Left ventricle myocardium inferior (tissue), 1 donor: ENCODE data around the gene SIGLEC9. TPM values are rescaled to one million over a fixed set of nuclear protein-coding genes. Genes with fewer than 3 reads are reported as not detected.

Experiments used
- DNase-seq: peaks from one replicate; pipeline ENCODE4 v3.0.0-alpha.2; 2020
- H3K27ac ChIP-seq: fragments of 200-600 bp; replicated peaks from 2 replicates; pipeline ENCODE4 v1.8.0; 2021
- H3K27me3 ChIP-seq: fragments of 200-600 bp; 2 replicates; pipeline ENCODE4 v1.8.0; 2021; ENCODE audit warnings: low read depth
- H3K36me3 ChIP-seq: fragments of 200-600 bp; 2 replicates; pipeline ENCODE4 v1.8.0; 2021
- H3K4me1 ChIP-seq: fragments of 200-600 bp; 2 replicates; pipeline ENCODE4 v1.8.0; 2021
- H3K4me3 ChIP-seq: fragments of 200-600 bp; 2 replicates; pipeline ENCODE4 v1.8.0; 2021; ENCODE audit warnings: mild to moderate bottlenecking, moderate library complexity
- H3K9me3 ChIP-seq: fragments of 200-600 bp; replicated peaks from 2 replicates; pipeline ENCODE4 v1.8.0; 2021
- intact Hi-C: fragments of 100-400 bp; cut with micrococcal nuclease; formaldehyde crosslinking; loops from one replicate; pipeline ENCODE4 v1.11.0; 2022
- total RNA-seq: library from RNA; stranded (reverse); fragmentation: NEBNext Ultra II Directional; extraction: Animal tissue kit (Norgen Biotek cat#: 25700); gene quantifications from one replicate; pipeline ENCODE4 v1.2.1, GENCODE V29; 2021
- TF ChIP-seq, protein P1 (sequence below): fragments of 200-600 bp; IDR thresholded peaks from 2 replicates; pipeline ENCODE4 v1.8.0; 2021; ENCODE audit warnings: antibody characterized with exemption, mild to moderate bottlenecking, borderline replicate concordance
- donor health status: DM: no; HTN: yes; CAD: no; lungs with severe emphysema.

The SIGLEC9 gene
- total RNA-seq, 1 donor from 2014 or later = 1.7 TPM

DNA sequence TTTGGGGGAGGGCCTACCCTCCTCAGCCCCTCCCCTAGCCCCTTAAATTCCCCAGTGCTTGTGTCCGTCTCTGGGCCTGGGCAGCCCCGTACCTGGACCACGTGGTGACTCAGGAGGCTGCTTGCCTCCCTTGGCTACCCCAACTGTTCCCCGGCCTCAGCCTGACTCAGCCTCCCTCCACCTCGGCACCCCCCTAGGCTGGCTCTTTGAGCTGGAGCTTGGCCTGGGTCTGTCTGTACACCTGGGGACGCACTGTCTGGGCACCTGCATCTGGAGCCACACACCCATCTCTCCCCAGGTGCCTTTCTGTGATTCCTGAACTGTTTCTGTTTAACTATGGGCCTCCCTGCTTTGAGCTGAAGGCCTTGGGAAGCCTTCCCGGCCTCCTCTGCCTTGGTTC, 40.2 kb upstream of the SIGLEC9 start:
- peaks cover 3% of the 10 kb centered on the region for H3K4me1 ChIP-seq
- TF ChIP-seq, protein P1, sequence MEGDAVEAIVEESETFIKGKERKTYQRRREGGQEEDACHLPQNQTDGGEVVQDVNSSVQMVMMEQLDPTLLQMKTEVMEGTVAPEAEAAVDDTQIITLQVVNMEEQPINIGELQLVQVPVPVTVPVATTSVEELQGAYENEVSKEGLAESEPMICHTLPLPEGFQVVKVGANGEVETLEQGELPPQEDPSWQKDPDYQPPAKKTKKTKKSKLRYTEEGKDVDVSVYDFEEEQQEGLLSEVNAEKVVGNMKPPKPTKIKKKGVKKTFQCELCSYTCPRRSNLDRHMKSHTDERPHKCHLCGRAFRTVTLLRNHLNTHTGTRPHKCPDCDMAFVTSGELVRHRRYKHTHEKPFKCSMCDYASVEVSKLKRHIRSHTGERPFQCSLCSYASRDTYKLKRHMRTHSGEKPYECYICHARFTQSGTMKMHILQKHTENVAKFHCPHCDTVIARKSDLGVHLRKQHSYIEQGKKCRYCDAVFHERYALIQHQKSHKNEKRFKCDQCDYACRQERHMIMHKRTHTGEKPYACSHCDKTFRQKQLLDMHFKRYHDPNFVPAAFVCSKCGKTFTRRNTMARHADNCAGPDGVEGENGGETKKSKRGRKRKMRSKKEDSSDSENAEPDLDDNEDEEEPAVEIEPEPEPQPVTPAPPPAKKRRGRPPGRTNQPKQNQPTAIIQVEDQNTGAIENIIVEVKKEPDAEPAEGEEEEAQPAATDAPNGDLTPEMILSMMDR = no peak
- intact Hi-C loops = no loop called here

DNA sequence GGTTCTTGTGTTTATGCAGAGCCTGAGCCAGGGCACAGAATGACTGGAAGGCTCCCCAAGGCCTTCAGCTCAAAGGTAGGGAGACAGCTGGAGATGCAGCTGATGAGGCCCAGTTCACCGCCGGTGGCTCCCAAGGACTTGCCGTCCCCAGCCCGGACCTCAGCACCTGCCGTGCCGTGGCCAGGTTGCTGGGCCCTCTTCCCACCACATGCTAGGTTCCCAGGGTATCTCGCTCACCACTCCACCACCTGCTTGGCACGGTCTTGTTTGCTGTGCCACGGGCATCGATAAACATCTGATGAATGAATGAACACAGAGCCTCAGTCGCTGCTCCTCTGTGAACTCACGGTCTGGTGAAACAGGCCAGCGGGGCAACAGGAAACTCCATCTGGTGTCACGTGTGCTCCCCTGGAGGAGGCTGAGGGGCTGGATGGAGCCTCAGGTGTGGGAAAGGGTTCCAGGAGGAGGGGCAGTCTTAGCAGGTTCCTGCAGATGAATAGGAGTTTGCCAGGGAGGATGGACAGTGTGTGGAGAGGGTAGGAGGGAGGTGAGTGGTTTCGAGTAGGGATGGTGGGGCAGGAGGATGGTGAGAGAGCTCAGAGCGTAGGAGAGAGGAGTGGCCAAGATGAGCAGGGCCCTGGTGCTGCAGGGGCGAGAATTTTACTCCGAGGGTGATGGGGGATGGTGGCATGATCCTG, 38.4 kb upstream of the SIGLEC9 start:
- H3K27ac ChIP-seq = no peak overlapping the region
- H3K4me1 ChIP-seq = no peaks in the 10 kb centered on the region
- H3K4me3 ChIP-seq = no peak overlapping the region
- H3K9me3 ChIP-seq = no peaks in the 10 kb centered on the region
- TF ChIP-seq, protein P1 = no peak
- no peaks in the 10 kb centered on the region for H3K36me3 ChIP-seq
- no peak for DNase-seq
- H3K27me3 ChIP-seq = peaks cover 22% of the 10 kb centered on the region
- intact Hi-C loops = no loop called here

More for the DNA sequence above, 40.2 kb upstream of the SIGLEC9 start:
- Histone ChIP-seq H3K36me3 (no peaks in the 10 kb centered on the region), H3K4me3 (no peak overlapping the region), H3K9me3 (no peaks in the 10 kb centered on the region), H3K27ac (no peak overlapping the region), H3K27me3 (peaks cover 25% of the 10 kb centered on the region)
- no peak for DNase-seq

DNA sequence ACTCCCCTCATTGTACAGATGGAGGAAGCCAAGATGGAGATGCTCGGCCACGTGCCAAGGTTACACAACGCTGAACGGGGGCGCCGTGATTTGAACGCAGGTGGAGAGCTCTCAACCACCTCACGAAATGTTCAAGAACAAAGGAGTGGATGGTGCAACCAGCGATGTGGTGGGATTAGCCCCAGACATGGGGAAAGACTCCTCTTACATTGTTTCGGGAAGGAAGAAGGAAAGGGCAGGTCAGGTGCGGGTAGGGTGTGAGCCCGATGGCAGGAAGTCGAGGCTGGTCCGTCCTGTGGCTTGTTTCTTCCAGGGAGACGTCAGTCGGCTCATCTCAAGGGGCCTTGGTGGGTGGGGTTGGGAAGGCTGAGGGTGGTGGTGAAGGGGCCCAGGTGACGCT, 34.9 kb upstream of the SIGLEC9 start:
- H3K4me1 ChIP-seq = no peaks in the 10 kb centered on the region
- H3K27me3 ChIP-seq = no peaks in the 10 kb centered on the region
- TF ChIP-seq, protein P1 = no peak
- H3K36me3 ChIP-seq = no peaks in the 10 kb centered on the region
- H3K9me3 ChIP-seq = no peaks in the 10 kb centered on the region
- intact Hi-C loops = no loop called here
- H3K27ac ChIP-seq = no peak overlapping the region
- no peak for DNase-seq
- no peak overlapping the region for H3K4me3 ChIP-seq

DNA sequence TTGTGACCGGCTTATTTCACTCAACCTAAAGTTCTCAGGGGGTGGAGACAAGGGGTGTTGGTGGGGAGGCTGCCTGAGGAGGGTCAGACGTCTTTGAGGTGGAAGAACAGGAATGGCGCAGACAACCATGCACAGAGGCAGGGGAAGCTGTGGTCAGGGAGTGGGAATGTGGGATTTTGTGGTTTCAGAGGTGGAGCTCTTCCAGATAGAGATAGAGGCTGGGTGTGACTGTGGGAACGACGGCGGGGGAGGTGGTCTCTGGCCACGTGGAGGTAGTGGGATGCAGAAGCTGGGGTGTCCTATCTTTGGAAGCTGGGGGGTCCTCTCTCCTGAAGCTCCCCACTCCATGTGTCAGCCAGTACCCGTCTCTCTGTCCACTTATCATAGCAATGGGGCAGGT, 34.2 kb upstream of the SIGLEC9 start:
- H3K27ac ChIP-seq = no peak overlapping the region
- H3K36me3 ChIP-seq = no peaks in the 10 kb centered on the region
- no peaks in the 10 kb centered on the region for H3K9me3 ChIP-seq
- no peak for DNase-seq
- H3K4me1 ChIP-seq = no peaks in the 10 kb centered on the region
- intact Hi-C loops = no loop called here
- TF ChIP-seq, protein P1 = no peak
- H3K27me3 ChIP-seq = no peaks in the 10 kb centered on the region
- H3K4me3 ChIP-seq = no peak overlapping the region

DNA sequence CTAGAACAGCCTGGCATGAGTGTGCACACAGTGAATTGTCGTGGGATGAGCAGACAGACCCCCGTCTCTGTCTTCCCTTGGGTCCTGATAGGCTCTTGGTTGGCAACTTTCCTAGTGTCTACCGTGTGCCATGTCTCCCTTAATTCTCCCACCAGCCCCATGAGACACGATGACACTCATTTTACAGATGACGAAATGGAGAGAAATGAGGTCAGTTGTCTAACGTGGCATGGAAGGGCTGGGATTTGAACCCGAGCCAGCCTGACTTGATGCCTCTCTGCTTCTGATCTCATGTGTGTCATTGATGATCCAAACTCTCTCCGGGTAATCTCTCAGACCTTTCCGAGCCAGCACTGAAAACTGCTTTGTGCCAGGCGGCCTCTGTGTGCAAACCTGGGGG, 33.6 kb upstream of the SIGLEC9 start:
- no peak for DNase-seq
- Histone ChIP-seq H3K27ac (no peak overlapping the region), H3K4me3 (no peak overlapping the region), H3K36me3 (no peaks in the 10 kb centered on the region), H3K27me3 (no peaks in the 10 kb centered on the region), H3K4me1 (no peaks in the 10 kb centered on the region), H3K9me3 (no peaks in the 10 kb centered on the region)
- TF ChIP-seq, protein P1 = no peak
- intact Hi-C loops = no loop called here
